ENCODE results near the gene CNOT10. TPM values are rescaled to one million over a fixed set of nuclear protein-coding genes. Genes with fewer than 3 reads are reported as not detected.

CNOT10 gene
- total RNA-seq, 4 donors from 2014 or later, result 15.1 to 50.0 (median 31.8) TPM

DNA sequence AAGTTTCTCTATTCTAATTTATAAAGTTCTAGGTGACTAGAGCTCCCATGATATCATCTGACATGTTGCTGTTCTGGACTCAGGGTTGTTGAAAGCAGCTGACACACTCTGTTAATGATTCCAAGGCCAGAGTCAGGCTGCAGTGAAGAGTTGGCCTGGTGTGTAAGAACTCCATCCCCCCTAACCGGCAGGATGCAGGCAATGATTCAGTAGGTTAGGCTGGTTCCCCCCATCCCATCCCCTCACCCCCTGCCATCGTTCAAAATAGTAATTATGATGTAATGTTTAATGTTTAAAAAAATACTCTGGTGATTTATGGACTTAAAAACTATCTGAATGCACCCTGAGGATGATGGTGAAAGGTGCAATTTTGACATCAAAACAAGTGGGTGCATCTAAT is 128.2 kb downstream of the CNOT10 start:
- intact Hi-C loops (cut with DNase I; ENCODE audit: low total_unique reads), result no loop called here
- no peaks in the 10 kb centered on the region for H3K9me3 ChIP-seq
- H3K4me3 ChIP-seq, result no peak overlapping the region
- no peak for DNase-seq
- peaks cover 0 to 5% of the 10 kb centered on the region in 2 donors for H3K27me3 ChIP-seq
- TF ChIP-seq, protein P1, sequence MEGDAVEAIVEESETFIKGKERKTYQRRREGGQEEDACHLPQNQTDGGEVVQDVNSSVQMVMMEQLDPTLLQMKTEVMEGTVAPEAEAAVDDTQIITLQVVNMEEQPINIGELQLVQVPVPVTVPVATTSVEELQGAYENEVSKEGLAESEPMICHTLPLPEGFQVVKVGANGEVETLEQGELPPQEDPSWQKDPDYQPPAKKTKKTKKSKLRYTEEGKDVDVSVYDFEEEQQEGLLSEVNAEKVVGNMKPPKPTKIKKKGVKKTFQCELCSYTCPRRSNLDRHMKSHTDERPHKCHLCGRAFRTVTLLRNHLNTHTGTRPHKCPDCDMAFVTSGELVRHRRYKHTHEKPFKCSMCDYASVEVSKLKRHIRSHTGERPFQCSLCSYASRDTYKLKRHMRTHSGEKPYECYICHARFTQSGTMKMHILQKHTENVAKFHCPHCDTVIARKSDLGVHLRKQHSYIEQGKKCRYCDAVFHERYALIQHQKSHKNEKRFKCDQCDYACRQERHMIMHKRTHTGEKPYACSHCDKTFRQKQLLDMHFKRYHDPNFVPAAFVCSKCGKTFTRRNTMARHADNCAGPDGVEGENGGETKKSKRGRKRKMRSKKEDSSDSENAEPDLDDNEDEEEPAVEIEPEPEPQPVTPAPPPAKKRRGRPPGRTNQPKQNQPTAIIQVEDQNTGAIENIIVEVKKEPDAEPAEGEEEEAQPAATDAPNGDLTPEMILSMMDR (IDR thresholded peaks at IDR 0.05), result no peak
- no peak for TF ChIP-seq POLR2A (IDR thresholded peaks at IDR 0.05)
- no peaks in the 10 kb centered on the region for H3K36me3 ChIP-seq
- no peak overlapping the region for H3K27ac ChIP-seq
- H3K4me1 ChIP-seq, result peaks cover 0 to 13% of the 10 kb centered on the region in 2 donors

GRCh38 chr3:32814361-32814760 is 129.4 kb downstream of the CNOT10 start:
- no peaks in the 10 kb centered on the region for H3K36me3 ChIP-seq
- intact Hi-C loops (cut with DNase I; ENCODE audit: low total_unique reads), result no loop called here
- H3K9me3 ChIP-seq, result no peaks in the 10 kb centered on the region
- H3K4me3 ChIP-seq, result no peak overlapping the region
- no peak for TF ChIP-seq POLR2A (IDR thresholded peaks at IDR 0.05)
- TF ChIP-seq, protein P1 (IDR thresholded peaks at IDR 0.05), result no peak
- peaks cover 0 to 12% of the 10 kb centered on the region in 2 donors for H3K27me3 ChIP-seq
- no peak overlapping the region for H3K27ac ChIP-seq
- no peak for DNase-seq
- peaks cover 0 to 13% of the 10 kb centered on the region in 2 donors for H3K4me1 ChIP-seq

GRCh38 chr3:32815841-32816438 is 131.0 kb downstream of the CNOT10 start:
- Histone ChIP-seq H3K27me3 (peaks cover 0 to 28% of the 10 kb centered on the region in 2 donors), H3K4me1 (peaks cover 0 to 13% of the 10 kb centered on the region in 2 donors), H3K9me3 (no peaks in the 10 kb centered on the region), H3K36me3 (no peaks in the 10 kb centered on the region), H3K4me3 (no peak overlapping the region), H3K27ac (no peak overlapping the region)
- intact Hi-C loops (cut with DNase I; ENCODE audit: low total_unique reads), result no loop called here
- TF ChIP-seq, protein P1 (IDR thresholded peaks at IDR 0.05), result no peak
- TF ChIP-seq POLR2A (IDR thresholded peaks at IDR 0.05), result no peak
- DNase-seq, result no peak

- peaks cover 0 to 31% of the 10 kb centered on the region in 2 donors for H3K27me3 ChIP-seq
- no peaks in the 10 kb centered on the region for H3K9me3 ChIP-seq
- intact Hi-C loops (cut with DNase I; ENCODE audit: low total_unique reads), result no loop called here
- peaks cover 0 to 13% of the 10 kb centered on the region in 2 donors for H3K4me1 ChIP-seq
- no peak overlapping the region for H3K4me3 ChIP-seq
- no peak for DNase-seq
- TF ChIP-seq, protein P1 (IDR thresholded peaks at IDR 0.05), result no peak
- TF ChIP-seq POLR2A (IDR thresholded peaks at IDR 0.05), result no peak
- no peaks in the 10 kb centered on the region for H3K36me3 ChIP-seq
- H3K27ac ChIP-seq, result no peak overlapping the region
These were observed 131.7 kb downstream of the CNOT10 start for GRCh38 chr3:32816439-32817256.

- H3K27me3 ChIP-seq, result peaks cover 0 to 34% of the 10 kb centered on the region in 2 donors
- no peaks in the 10 kb centered on the region for H3K9me3 ChIP-seq
- TF ChIP-seq, protein P1 (IDR thresholded peaks at IDR 0.05), result no peak
- no peak for TF ChIP-seq POLR2A (IDR thresholded peaks at IDR 0.05)
- DNase-seq, result no peak
- H3K27ac ChIP-seq, result no peak overlapping the region
- no peaks in the 10 kb centered on the region for H3K36me3 ChIP-seq
- no peak overlapping the region for H3K4me3 ChIP-seq
- H3K4me1 ChIP-seq, result peaks cover 0 to 13% of the 10 kb centered on the region in 2 donors
- intact Hi-C loops (cut with DNase I; ENCODE audit: low total_unique reads), result no loop called here
These were observed 132.2 kb downstream of the CNOT10 start for GRCh38 chr3:32817257-32817557.
